HG03520 (cell line): Measurements from ENCODE around the gene UNKL.
"Not testable (repeated sequence)": the region's sequence is repeated elsewhere in the genome, so short reads cannot be mapped to it uniquely, and the experiment has no call there.

ENCODE experiments used
- ATAC-seq: cut with Tn5 transposase; IDR thresholded peaks from one replicate; pipeline ENCODE4 v1.9.1; 2021; ENCODE audit warnings: mild to moderate bottlenecking, moderate library complexity; ENCODE audit not compliant: unreplicated experiment

Gene UNKL

DNA sequence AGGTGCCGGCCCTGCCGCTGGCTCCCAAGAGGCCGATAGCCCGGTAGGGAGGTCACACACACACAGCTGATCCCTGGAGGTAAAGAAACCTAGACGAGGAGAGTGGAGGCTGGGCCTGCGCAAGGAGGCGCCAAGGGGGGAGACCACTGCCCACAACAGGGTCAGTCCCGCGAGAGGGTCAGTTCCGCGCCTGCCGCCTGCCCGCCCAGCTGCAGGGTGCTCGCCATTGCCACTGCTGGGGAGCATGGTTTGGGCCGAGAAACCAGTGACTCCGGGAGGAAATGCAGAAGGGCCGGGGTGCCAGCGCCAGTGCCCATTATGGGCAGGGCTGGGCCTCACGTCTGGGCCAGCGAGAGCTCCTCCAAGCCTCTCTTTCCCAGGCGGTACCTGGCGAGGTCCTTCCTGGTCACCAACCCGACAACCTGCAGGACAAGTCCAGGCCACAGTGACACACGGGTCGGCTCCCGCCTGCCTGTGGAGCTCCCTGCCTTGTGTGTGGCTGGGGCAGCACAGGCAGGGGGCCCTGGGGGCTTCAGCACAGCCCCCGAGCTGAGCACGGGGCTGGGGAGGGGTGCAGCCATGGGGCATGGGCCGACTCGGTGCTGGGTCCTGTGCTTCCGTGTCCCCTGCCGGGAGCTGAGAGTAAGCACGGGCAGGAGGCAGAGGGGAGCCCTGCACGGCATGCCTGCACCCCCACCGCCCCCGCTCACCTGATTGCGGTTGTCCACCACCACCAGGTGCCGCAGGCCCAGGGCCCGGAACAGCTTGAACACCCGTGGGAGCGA lies 32.0 kb upstream of the UNKL start:
- no peak for ATAC-seq

DNA sequence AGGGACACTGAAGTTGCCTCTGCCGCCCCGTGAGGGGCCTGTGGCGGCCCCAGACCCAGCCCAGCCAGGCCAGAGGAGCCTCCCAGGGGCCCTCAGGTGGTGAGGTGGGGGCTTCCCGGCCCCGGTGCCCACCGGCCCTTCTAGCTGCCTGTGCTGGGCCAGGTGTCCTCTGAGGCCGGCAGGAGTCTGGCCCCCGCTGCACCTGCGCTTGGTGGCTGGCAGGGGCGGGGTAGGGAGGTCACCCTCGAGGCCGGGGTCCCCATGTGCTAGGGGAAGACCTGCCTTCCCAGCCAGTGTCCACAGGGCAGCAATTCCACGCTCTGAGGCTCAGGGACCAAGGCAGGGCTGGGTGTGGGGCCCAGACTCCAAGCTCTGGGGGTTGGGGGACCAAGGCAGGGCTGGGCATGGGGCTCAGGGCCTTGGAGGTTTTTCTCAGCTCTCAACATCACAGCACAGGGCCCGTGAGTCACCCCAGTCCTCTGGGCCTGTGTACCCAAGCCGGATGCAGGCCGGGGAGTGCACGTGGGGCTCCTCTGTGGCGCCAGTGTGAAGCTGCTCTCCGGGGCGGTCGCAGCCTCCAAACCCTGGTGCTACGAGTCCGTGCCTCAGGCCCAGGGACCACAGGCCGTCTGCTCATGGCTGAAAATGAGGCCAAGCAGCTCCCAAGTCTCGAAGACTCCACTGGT lies 31.2 kb upstream of the UNKL start:
- no peak for ATAC-seq

DNA sequence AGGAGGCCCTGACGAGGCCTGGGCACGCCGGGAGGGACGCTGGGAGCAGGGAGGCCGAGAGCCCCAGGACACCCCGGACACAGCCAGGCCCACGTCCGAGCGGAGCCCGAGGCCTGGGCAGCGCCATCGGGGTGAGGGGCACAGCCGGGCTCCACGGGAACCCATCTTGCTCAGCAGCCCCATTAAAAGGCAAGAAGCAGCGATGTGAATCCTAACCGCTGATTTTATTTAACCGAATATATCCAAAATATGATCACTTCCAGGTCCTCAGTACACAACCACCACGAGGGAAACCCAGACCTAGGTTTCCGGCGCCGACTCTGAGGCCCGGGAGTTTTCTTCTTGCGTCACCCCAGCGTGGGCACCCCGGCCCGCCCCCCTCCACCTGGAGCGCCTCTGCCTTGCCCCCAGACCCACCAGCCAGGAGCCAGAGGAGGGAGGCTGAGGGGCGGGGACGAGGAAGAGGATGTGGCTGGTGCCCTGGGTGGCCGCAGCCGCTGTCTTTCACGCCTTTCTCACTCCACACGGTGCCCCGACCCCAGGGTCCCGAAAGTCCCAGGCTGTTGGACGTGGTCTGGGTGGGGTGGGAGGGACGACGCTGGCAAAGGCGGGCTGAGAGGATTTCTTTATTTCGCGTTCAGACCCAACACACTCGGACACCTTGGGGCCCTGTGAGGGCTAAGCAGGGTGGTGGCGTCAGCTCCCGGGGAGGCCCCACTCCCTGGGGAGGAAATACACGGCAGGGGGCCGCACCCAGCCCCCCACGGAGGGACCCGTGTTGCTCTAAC lies 30.4 kb upstream of the UNKL start:
- no peak for ATAC-seq

- no peak for ATAC-seq
Observed at GRCh38 chr16:1443980-1444729, 29.7 kb upstream of the UNKL start, which contains the start of gene CCDC154. Gene CCDC154, minus strand, starts transcription at chr16:1444556. Its CDS starts 234 bp downstream, at chr16:1444322.

DNA sequence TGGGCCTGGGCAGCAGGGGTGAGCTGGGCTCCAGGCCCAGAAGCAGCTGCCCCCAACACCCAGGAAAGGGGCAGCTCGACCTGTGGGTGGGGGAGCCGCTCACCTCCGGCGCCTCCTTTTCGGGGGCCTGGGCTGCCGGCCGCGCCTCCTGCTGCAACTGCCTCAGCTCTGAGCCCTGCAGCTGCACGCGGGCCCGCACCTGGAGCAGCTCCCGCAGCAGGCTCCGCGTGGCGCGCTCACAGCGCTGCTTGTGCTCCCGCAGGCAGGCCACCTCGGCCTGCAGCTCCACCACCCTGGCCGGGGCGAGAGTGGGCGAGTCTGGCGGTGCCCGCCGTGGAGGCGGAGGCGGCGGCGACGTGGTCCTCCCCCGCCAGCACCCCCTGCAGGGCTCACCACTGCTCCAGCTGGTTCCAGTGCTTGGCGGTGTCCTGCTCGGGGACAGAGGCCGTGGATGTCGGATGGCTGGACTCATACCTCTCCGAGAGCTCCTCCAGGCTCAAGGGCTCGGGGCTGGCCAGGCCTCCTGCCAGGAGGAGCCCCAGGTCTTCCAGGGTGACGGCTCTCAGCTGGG lies 29.0 kb upstream of the UNKL start:
- no peak for ATAC-seq

GRCh38 chr16:1442697-1443096 lies 28.2 kb upstream of the UNKL start:
- ATAC-seq = no peak

DNA sequence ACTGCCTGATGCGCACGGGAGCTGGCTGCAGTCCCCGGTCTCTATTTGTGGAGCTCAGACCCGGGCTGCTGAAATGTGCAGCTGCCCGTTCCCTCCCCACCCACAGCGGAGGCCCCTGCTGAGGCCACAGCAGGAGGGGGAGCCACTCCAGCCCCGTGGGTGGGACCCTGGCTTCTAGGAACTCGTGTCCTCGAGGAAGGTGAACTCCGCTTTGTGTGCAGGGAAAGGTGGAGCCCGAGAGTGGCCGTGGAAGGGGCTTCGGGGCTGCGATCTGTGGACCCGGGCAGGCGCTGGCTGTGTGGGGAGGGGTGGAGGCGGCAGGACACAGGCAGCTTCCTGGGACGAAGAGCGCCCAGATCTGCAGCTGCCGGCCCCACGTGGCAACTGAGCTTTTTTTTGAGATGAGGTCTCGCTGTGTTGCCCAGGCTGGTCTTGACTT lies 26.9 kb upstream of the UNKL start:
- ATAC-seq = no peak

GRCh38 chr16:1439699-1440074 lies 25.2 kb upstream of the UNKL start:
- ATAC-seq = not testable (repeated sequence)

GRCh38 chr16:1439058-1439698 lies 24.7 kb upstream of the UNKL start:
- no peak for ATAC-seq

DNA sequence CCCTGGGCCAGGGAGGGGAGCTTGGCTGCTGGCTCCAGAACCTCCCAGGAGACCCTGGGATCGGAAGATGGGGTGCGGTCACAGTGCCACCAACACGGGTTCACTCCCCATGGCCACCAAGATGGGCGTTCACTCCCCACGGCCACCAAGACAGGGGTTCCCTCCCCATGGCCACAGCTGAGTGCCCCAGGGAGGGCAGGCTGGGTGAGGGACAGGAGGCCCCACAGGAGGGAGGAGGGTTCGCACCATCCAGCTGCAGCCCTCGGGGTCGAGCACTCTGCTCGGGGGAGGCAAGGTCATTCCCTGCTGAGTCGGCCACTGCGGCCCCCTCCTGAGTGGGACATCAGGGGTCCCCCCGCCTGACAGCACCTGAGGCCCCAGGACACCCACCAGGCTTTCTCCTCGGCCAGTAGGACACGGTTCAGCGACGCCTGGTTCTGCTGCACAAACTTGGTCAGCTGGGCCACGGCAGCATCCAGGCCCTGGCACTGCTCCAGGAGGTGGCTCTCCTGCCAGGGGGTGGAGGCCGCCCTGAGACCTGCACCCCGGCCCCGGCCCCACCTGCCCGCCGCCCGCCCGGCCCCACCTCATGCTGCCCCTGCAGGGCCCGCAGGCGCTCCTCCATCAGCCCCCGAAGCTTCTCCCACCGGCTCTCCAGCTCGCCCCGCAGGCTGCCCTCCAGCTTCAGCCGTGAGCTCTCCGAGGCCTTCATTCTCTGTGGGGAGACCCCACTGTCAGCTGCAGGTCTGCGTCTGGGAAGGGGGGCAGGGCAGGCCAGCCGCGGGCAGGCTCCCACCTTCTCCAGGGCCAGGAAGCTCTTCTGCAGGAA lies 23.9 kb upstream of the UNKL start:
- no peak for ATAC-seq

DNA sequence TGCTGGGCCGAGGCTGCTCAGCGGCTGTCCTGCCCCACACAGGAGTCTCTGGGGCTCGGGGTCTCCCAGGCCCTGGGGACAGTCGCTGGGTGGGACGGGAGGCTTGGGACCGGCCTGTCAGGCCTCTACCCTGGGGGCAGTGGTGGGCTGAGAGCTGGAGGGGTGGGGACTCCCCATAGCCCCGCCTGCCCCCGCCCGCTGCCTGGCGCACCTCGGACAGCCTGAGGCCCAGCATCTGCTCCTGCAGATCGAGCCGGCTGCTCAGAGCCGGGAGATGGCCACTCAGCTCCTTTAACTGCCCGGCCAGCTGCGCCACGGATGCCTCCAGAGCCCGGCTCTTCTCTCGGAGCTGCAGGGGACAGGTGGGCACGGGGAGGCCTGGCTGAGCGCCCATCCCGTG lies 23.1 kb upstream of the UNKL start:
- no peak for ATAC-seq

DNA sequence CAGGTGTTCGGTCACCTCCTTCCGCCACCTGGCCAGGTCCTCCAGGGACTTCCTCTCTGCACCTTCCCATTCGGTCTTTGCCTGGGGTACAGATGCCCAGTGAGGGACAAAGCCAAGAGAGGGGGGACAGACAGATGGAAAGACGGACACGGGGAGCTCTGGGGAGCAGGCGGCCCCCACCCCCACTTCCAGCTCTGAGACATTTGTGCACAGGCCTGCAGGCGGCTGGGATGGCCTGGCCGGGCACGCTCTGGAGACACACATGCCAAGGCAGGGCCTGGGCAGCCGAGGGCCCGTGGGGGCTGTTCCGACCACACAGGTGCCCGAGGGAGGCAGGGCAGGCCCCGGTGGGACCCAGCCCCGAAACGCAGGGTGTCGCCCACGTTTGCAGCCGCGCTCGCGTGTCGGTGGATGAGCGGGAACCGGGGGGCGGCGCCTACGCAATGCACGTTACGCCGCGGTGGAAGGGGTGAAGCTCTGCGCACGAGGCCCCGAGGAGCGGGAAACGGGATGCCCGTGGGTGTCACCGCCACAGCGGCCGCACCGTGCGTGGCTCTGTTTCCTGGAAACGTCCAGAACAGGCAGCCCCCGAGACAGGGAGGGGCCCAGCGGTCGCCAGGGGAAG lies 22.3 kb upstream of the UNKL start:
- ATAC-seq = no peak

DNA sequence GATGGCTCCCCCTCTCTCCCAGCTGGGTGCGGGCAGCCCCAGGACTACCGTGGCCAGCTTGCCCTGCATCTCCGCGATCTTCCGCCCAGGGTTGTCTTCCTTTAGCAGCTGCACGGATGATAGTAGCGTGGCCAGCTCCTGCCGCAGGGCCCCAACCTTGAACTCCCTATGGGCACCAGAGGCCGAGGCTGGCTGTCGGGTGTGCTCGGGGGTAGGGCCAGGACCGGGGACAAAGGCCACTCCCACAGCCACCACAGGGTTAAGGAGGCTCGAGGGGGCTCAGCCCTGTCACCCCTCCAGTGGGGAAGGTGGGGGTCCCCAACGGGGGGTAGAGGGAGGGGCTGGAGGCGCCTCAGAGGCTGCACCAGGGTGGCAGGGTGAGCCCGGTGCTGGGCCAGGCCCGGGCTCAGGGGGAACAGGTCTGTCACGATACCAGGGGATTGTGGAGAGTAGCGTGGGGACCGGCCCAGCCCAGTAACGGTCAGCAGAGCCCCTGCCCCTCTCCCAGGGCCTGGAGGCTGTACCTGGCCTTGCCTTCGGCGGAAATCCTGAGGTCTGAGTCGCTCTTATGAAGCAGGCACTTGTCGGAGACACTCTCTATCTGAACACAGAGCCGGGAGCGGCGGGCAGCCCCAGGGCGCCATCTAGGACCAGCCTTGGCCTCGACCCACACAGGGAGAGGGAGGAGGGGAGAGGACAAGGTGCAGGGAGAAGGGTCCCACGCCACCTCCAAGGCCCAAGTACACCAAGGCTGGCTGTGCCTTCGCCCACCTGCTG lies 21.6 kb upstream of the UNKL start:
- no peak for ATAC-seq

GRCh38 chr16:1434644-1435592 lies 20.4 kb upstream of the UNKL start:
- no peak for ATAC-seq

DNA sequence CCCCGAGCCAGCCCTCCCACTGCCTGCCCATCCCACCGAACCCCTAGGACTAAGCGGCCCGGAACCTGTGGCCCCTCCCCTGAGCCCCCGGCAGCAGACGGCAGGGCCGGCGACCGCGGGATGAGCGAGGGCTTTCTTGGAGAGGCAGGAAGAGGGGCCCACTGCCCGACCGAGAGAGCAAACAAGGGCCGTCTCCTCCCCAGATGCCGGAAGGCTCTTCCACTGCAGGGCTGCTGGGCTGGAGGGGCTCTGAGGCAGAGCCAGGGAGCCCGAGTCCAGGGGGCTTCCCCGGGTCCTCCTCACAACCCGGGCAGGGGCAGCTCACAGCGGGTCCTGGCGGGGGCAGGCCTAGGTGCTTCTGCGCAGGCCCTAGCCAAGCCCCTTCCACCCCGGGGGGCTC lies 19.3 kb upstream of the UNKL start:
- no peak for ATAC-seq

DNA sequence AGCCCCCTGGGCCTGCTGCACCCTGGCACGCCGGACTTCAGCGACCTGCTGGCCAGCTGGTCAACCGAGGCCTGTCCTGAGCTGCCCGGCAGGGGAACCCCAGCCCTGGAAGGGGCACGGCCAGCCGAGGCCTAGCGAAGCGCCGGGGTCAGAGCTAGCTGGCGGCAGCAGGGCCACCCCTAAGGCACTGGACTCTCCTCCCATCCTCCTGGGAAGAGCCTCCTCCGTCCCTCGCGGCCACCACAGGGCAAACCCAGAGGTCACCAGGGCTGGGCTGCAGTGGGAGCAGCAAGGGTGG lies 18.7 kb upstream of the UNKL start:
- ATAC-seq = no peak
